Testis (tissue), 3 donors: Measurements from ENCODE around the gene IMPG2. TPM values are rescaled to one million over a fixed set of nuclear protein-coding genes. Genes with fewer than 3 reads are reported as not detected.

Experiments used
- DNase-seq: peaks from one replicate; pipeline ENCODE4 v3.0.0-alpha.2; 2019
- H3K27ac ChIP-seq, 2 donors: fragments of 200-600 bp; sonication (generic); one replicate each; pipeline ENCODE4 v1.5.1; 2019
- H3K27me3 ChIP-seq: fragments of 200-600 bp; sonication (generic); one replicate; pipeline ENCODE4 v1.5.1; 2019
- H3K36me3 ChIP-seq: fragments of 200-600 bp; sonication (generic); one replicate; pipeline ENCODE4 v1.5.1; 2017; ENCODE audit warnings: low read depth; ENCODE audit errors: missing control alignments
- H3K4me1 ChIP-seq: fragments of 200-600 bp; sonication (generic); one replicate; pipeline ENCODE4 v1.5.1; 2019
- H3K4me3 ChIP-seq, 2 donors: fragments of 200-600 bp; sonication (generic); one replicate each; pipeline ENCODE4 v1.5.1; 2017 to 2019
- H3K9me3 ChIP-seq: fragments of 200-600 bp; sonication (generic); one replicate; pipeline ENCODE4 v1.5.1; 2017
- CTCF ChIP-seq, 3 experiments: fragments of 450-650 bp in 2 of 3; fragments of 200-600 bp in 1 of 3; sonication (generic) in 1 of 3; IDR thresholded peaks; one replicate each; pipeline ENCODE4 v1.5.1; 2016 to 2019; ENCODE audit warnings: antibody characterized with exemption in 3 of 3, mild to moderate bottlenecking in 2 of 3, moderate library complexity in 1 of 3
- POLR2A ChIP-seq: fragments of 450-650 bp; IDR thresholded peaks from one replicate; pipeline ENCODE4 v1.6.1; 2017; ENCODE audit warnings: antibody characterized with exemption, mild to moderate bottlenecking, moderate library complexity
- WGBS, 2 donors: methylation state at CpG; one replicate each; pipeline ENCODE4 v1.1.5; 2018; 5-methylcytosine and 5-hydroxymethylcytosine counted together
- intact Hi-C: fragments of 100-400 bp; cut with DNase I; formaldehyde crosslinking; loops from one replicate; pipeline ENCODE4 v1.15.1; 2023; ENCODE audit warnings: low total_unique reads
- polyA plus RNA-seq: library from polyadenylated mRNA; stranded (reverse); fragments of 350-450 nt; fragmentation: Illumina TruSeq; extraction: RNeasy Lipid Tissue Mini Kit (QIAGEN cat#74804); gene quantifications from one replicate; pipeline ENCODE4 v1.2.3, GENCODE V29; 2014; ENCODE audit warnings: low read depth, low replicate concordance; ENCODE audit not compliant: insufficient read depth
- total RNA-seq, 2 donors: library from RNA; depleted of rRNA; stranded (reverse); fragments of >200 nt; gene quantifications; one replicate each; pipeline ENCODE4 v1.2.3, GENCODE V29; 2016

The IMPG2 gene
- total and polyA plus RNA-seq, 3 donors from 2014 or later = 0.39 to 0.53 (median 0.50) TPM

- H3K36me3 ChIP-seq = no peaks in the 10 kb centered on the region
- 90 to 92% methylated on average over 7 of the region's 7 CpGs for WGBS, 2 donors
- TF ChIP-seq POLR2A (no peak), CTCF (IDR thresholded peaks at IDR 0.05) (no peak)
- intact Hi-C loops = no loop called here
- no peak overlapping the region for H3K27ac ChIP-seq
- no peak for DNase-seq
- no peak overlapping the region for H3K4me3 ChIP-seq
- no peaks in the 10 kb centered on the region for H3K27me3 ChIP-seq
- no peaks in the 10 kb centered on the region for H3K4me1 ChIP-seq
- no peaks in the 10 kb centered on the region for H3K9me3 ChIP-seq
These were observed 8.8 kb upstream of the IMPG2 start for GRCh38 chr3:101329016-101329673.

GRCh38 chr3:101325393-101326134 is 5.2 kb upstream of the IMPG2 start:
- no peak for TF ChIP-seq POLR2A
- no peak for TF ChIP-seq CTCF (IDR thresholded peaks at IDR 0.05)
- Histone ChIP-seq H3K4me3 (no peak overlapping the region), H3K36me3 (no peaks in the 10 kb centered on the region), H3K9me3 (no peaks in the 10 kb centered on the region), H3K27ac (no peak overlapping the region), H3K27me3 (no peaks in the 10 kb centered on the region), H3K4me1 (no peaks in the 10 kb centered on the region)
- intact Hi-C loops = no loop called here
- 91 to 94% methylated on average over 5 of the region's 5 CpGs for WGBS, 2 donors
- DNase-seq = no peak

GRCh38 chr3:101319531-101319930 is 844 bp downstream of the IMPG2 start:
- intact Hi-C loops = no loop called here
- Histone ChIP-seq H3K9me3 (no peaks in the 10 kb centered on the region), H3K27ac (no peak overlapping the region), H3K36me3 (no peaks in the 10 kb centered on the region), H3K4me1 (no peaks in the 10 kb centered on the region), H3K27me3 (no peaks in the 10 kb centered on the region), H3K4me3 (no peak overlapping the region)
- WGBS, 2 donors = 65 to 72% methylated on average over 5 of the region's 5 CpGs
- no peak for TF ChIP-seq CTCF (IDR thresholded peaks at IDR 0.05)
- TF ChIP-seq POLR2A = no peak
- no peak for DNase-seq

GRCh38 chr3:101312545-101312944 is 7.8 kb downstream of the IMPG2 start:
- intact Hi-C loops = no loop called here
- WGBS, 2 donors = 91 to 93% methylated on average over 2 of the region's 2 CpGs

More at GRCh38 chr3:101312545-101312944, 7.8 kb downstream of the IMPG2 start:
- Histone ChIP-seq H3K36me3 (no peaks in the 10 kb centered on the region), H3K4me1 (no peaks in the 10 kb centered on the region), H3K4me3 (no peak overlapping the region), H3K9me3 (no peaks in the 10 kb centered on the region), H3K27ac (no peak overlapping the region), H3K27me3 (no peaks in the 10 kb centered on the region)
- TF ChIP-seq CTCF (IDR thresholded peaks at IDR 0.05) (no peak), POLR2A (no peak)
- DNase-seq = no peak
